Panc1 (cell line): Measurements from ENCODE around the gene RNF144A. TPM values are rescaled to one million over a fixed set of nuclear protein-coding genes. Genes with fewer than 3 reads are reported as not detected.

Experiments
- ATAC-seq: fragments of 200-7000 bp; cut with Tn5 transposase; 2 replicates; pipeline ENCODE4 v1.9.1; 2020; ENCODE audit warnings: mild to moderate bottlenecking, moderate library complexity
- BruUV-seq: library from RNA; stranded (reverse); fragments of 400-500 nt; replicated peaks from 2 replicates; lab custom pipeline; 2021; lab: Mats Ljungman, UMichigan
- CTCF ChIA-PET: fragments of 300-600 bp; sonication (Branson Sonifier 250); formaldehyde crosslinking; loops from one replicate; lab custom pipeline; 2022; ENCODE audit warnings: antibody characterized with exemption; lab: Charles Lee
- POLR2A ChIA-PET: fragments of 300-600 bp; sonication (Branson Sonifier 250); formaldehyde crosslinking; loops from one replicate; lab custom pipeline; 2022; ENCODE audit warnings: antibody characterized with exemption; lab: Charles Lee
- DNase-seq: peaks from one replicate; pipeline ENCODE4 v3.0.0-alpha.2; 2010; ENCODE audit warnings: low read depth, low spot score
- H3K27ac ChIP-seq: 2 replicates; pipeline ENCODE4 v1.5.1; 2011; ENCODE audit warnings: mild to moderate bottlenecking, low read length, inconsistent platforms
- H3K27me3 ChIP-seq: fragments of 200-500 bp; sonication (Bioruptor generic); 2 replicates; pipeline ENCODE4 v1.6.0; 2014; ENCODE audit warnings: low read length, inconsistent platforms; ENCODE audit not compliant: control insufficient read depth, insufficient read depth
- H3K36me3 ChIP-seq: fragments of 200-500 bp; sonication (Bioruptor generic); 2 replicates; pipeline ENCODE4 v1.5.1; 2014; ENCODE audit warnings: inconsistent platforms, mild to moderate bottlenecking, low read length, moderate library complexity; ENCODE audit not compliant: control insufficient read depth, insufficient read depth
- H3K4me1 ChIP-seq: 2 replicates; pipeline ENCODE4 v1.5.1; 2011; ENCODE audit warnings: inconsistent platforms, mild to moderate bottlenecking, low read length, moderate library complexity; ENCODE audit not compliant: control insufficient read depth, insufficient read depth
- H3K4me3 ChIP-seq, 2 experiments: 2 replicates each; pipeline ENCODE4 v1.5.1; 2011 to 2012; ENCODE audit warnings: low read depth in 2 of 2, low read length in 2 of 2, mild to moderate bottlenecking in 2 of 2, inconsistent platforms in 1 of 2, moderate library complexity in 1 of 2
- H3K9me3 ChIP-seq: fragments of 200-500 bp; sonication (Bioruptor generic); 2 replicates; pipeline ENCODE4 v1.5.1; 2014; ENCODE audit warnings: low read depth, mild to moderate bottlenecking, inconsistent platforms, low read length, moderate library complexity; ENCODE audit not compliant: control insufficient read depth, insufficient read depth
- CTCF ChIP-seq: fragments of 450-650 bp; IDR thresholded peaks from 2 replicates; pipeline ENCODE4 v1.5.1; 2017; ENCODE audit warnings: mild to moderate bottlenecking
- POLR2AphosphoS5 ChIP-seq: IDR thresholded peaks from 2 replicates; pipeline ENCODE4 v1.6.1; 2012; ENCODE audit warnings: mild to moderate bottlenecking, low read depth, low read length, moderate library complexity
- REST ChIP-seq, 2 experiments: IDR thresholded peaks; 2 replicates each; pipeline ENCODE4 v1.6.1; 2011 to 2012; ENCODE audit warnings: low read depth in 2 of 2, control low read depth in 1 of 2, low read length in 1 of 2, mild to moderate bottlenecking in 1 of 2, moderate library complexity in 1 of 2; ENCODE audit not compliant: insufficient read depth in 1 of 2
- SIN3A ChIP-seq: IDR thresholded peaks from 2 replicates; pipeline ENCODE4 v1.6.1; 2012; ENCODE audit warnings: low read depth, mild to moderate bottlenecking, low read length, moderate library complexity, borderline replicate concordance; ENCODE audit not compliant: insufficient read depth
- TCF7L2 ChIP-seq: IDR thresholded peaks from 2 replicates; pipeline ENCODE4 v1.6.1; 2011; ENCODE audit warnings: mild to moderate bottlenecking, low read depth, low read length, inconsistent platforms
- in situ Hi-C: cut with HindIII; loops from 2 replicates; pipeline ENCODE4 v1.10.0; 2016; ENCODE audit warnings: low sequenced_read_pairs, low pct_unique_long_range_greater_than_20kb
- intact Hi-C: fragments of 100-400 bp; cut with micrococcal nuclease; formaldehyde crosslinking; loops from one replicate; pipeline ENCODE4 v1.10.0; 2022; ENCODE audit not compliant: unreplicated experiment
- total RNA-seq: library from RNA; stranded (reverse); gene quantifications from one replicate; pipeline ENCODE4 v1.2.1, GENCODE V29; 2021; ENCODE audit not compliant: unreplicated experiment

Gene RNF144A
- total RNA-seq, 1 experiment from 2014 or later, result 5.4 TPM

- in situ Hi-C loops (no loop called here), intact Hi-C loops (no loop called here)
- H3K27ac ChIP-seq, result no peak overlapping the region
- H3K27me3 ChIP-seq, result no peaks in the 10 kb centered on the region
- ATAC-seq, result no peak
- POLR2A ChIA-PET, result no interaction called here
- no peak overlapping the region for H3K4me3 ChIP-seq
- DNase-seq, result no peak
- CTCF ChIA-PET, result no interaction called here
- H3K36me3 ChIP-seq, result no peaks in the 10 kb centered on the region
- no peaks in the 10 kb centered on the region for H3K9me3 ChIP-seq
- TF ChIP-seq POLR2AphosphoS5, result no peak
- H3K4me1 ChIP-seq, result no peaks in the 10 kb centered on the region
- BruUV-seq, result no TSS peak
These were observed 43.4 kb downstream of the RNF144A start for GRCh38 chr2:6960659-6961058.

- CTCF ChIA-PET, result no interaction called here
- Histone ChIP-seq H3K4me1 (no peaks in the 10 kb centered on the region), H3K27ac (no peak overlapping the region), H3K9me3 (no peaks in the 10 kb centered on the region), H3K36me3 (no peaks in the 10 kb centered on the region), H3K27me3 (no peaks in the 10 kb centered on the region), H3K4me3 (no peak overlapping the region)
- no peak for DNase-seq
- in situ Hi-C loops, result no loop called here
- POLR2A ChIA-PET, result no interaction called here
- ATAC-seq, result no peak
- intact Hi-C loops, result no loop called here
- no TSS peak for BruUV-seq
- TF ChIP-seq SIN3A, result no peak
These were observed 46.5 kb downstream of the RNF144A start for GRCh38 chr2:6963727-6964126.

GRCh38 chr2:6965071-6965795, 48.0 kb downstream of the RNF144A start:
- no TSS peak for BruUV-seq
- ChIA-PET POLR2A (interaction anchor here (0.6 kb wide), 1 partner anchor 26 kb away, joined by 3 read pairs; no protein-coding TSS in a partner anchor), CTCF (no interaction called here)
- no peak overlapping the region for H3K4me3 ChIP-seq
- in situ Hi-C loops, result no loop called here
- ATAC-seq, result no peak
- no peak overlapping the region for H3K27ac ChIP-seq
- H3K9me3 ChIP-seq, result no peaks in the 10 kb centered on the region
- intact Hi-C loops, result no loop called here
- no peak for TF ChIP-seq CTCF
- no peak for TF ChIP-seq POLR2AphosphoS5
- no peak for TF ChIP-seq SIN3A
- TF ChIP-seq TCF7L2, result no peak
- TF ChIP-seq REST (IDR thresholded peaks at IDR 0.05; ENCODE audit: insufficient read depth in 1 of 2, low read depth in 2 of 2, low read length in 1 of 2), result no peak
- no peaks in the 10 kb centered on the region for H3K4me1 ChIP-seq
- no peaks in the 10 kb centered on the region for H3K36me3 ChIP-seq
- H3K27me3 ChIP-seq, result no peaks in the 10 kb centered on the region
- no peak for DNase-seq
